GM19025 (cell line): Measurements from ENCODE around the gene BST2.
"Not testable (repeated sequence)": the region's sequence is repeated elsewhere in the genome, so short reads cannot be mapped to it uniquely, and the experiment has no call there.

Experiments used
- ATAC-seq: cut with Tn5 transposase; IDR thresholded peaks from one replicate; pipeline ENCODE4 v1.9.1; 2021; ENCODE audit warnings: mild to moderate bottlenecking, low read depth, moderate library complexity; ENCODE audit not compliant: unreplicated experiment

Gene BST2

DNA sequence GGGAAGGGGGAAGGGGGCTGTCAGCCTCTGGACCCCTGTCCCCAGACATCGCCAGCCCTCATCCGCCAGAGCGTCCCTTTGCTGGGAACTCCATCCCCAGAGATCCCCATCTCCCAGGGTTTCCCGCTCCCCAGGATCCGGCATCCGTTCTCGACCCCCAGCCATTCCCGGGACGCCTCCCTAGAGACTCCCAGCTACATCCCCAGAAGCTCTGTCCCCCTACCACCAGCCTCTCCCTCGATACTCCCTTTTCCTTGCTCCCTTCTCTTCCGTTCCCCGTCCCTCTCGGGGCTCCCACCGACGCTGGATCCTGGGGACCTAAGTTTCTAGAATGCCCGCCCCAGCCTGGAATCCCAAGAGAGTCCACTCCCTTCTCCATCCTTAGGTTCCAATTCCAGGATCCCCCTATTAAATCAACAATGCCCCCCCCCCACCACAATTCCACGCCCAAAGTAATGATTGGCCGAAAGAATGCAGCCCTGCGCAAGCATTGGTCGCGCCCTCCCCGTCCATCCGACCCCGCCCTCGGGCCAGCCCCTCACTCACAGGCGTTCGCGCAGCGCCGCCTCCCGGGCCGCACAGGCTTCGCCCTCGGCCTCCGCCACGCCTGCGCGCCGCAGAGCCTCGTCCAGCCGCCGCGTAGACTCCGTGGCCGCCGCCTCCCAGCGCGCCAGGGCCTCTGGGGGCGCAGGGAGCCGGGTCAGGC lies 14.6 kb downstream of the BST2 start:
- ATAC-seq: peak; percentile 88

DNA sequence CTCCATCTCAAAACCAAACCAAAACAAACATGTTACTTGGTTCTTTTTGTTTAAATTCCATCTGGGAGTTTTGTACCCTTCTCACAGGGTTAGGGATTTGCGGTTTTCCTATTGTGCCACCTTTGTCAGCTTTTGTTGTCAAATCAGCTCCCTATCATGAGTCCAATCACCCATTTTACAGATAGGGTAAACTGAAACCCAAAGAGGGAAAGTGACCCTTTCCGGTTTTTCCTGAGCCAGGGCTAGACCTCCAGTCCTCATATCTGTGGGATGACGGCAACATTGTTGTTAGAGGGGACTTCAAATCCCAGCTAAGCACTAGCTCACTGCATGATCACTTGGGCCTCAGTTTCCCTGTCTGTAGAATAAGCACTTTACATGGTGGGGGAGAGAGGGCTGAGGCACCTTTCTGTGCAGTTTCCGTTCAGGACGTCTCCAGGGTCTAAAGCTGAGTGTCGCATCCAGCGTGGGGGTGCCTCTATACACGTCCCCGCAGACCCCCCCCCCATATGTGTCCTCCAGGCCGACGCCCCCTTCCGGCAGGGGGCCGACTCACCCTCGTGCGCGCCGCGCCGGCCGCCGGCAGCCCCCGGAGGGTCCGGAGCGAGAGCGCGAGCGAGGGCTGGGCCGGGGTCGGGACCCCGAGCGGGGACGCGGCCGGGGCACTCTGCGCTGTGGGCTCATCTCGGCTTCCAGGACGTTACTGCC lies 15.3 kb downstream of the BST2 start:
- no peak for ATAC-seq

DNA sequence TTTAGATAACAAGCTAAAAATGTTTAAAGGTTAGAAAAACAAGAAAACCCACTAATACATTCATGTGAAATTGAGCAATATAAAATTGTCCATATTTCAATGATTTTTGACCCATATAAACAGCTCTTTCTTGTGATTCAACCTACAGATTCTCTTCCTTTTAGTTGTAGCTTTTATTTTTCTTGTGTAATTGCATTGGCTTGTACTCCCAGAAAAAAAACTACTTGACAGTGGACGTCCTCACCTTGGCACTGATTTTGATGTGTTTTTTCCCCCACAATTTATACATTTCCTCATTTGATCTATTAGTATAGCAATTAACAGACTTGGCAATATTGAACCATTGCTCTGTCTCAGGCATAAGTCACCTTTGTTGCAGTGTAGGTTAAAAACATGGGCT lies 16.1 kb downstream of the BST2 start:
- ATAC-seq: no peak

DNA sequence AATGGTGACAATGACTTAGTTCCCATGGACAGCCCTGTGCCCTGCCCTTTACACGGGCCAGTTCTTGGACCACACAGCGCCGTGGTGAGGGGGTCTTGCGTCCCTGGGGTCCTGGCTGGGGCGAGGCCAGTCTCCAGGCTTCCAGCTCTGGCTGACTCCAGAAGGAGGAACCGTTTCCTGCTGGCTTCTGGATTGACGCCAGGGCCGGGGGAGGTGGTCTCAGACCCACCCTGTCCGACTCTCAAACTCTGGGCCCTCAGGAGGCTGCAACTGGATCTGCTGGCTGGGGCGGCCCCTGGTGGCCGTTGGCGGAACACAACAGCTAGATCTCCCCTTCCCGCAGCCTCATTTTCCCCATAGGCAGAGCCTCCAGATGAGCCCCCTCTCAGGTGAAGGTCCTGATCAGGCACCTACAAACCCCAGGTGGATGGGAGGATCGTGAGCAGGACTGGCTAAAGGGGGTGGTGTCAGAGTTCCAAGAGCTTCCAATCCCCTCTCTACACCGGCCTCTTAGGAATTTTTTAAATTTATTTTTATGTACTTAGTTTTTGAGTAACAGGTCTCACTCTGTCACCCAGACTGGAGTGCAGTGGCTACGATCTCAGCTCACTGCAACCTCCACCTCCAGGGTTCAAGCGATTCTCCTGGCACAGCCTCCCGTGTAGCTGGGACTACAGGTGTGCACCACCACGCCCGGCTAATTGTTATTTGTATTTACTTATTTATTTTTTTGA lies 19.4 kb downstream of the BST2 start:
- no peak for ATAC-seq

DNA sequence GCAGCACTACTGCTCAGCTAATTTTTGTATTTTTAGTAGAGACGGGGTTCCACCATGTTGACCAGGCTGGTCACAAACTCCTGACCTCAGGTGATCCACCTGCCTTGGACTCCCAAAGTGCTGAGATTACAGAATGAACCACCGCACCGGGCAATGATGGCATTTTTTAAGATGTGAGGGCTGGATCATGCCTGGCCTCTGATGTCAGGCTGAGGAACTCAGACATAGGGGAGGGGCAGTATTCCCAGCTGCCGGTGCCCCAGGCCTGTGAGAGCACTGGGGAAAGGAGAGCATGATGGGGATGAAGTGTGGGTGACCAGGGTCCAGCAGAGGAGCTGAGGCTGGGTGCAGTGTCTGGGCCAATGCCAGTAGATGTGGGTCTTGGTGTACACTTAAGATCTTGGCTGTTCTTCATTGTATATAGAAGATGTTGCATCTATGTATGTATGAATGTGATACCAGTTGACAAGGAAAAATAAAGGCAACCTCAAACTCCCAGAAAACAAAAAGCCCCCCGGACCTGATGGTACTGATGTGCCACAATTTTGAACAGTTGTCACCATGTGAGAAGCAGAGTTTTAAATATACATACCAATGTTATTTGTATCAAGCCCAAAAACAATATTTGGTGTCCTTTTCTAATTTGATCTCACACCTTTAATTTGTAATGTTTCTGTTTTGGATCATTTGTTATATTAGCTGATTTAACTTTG lies 24.8 kb downstream of the BST2 start:
- no peak for ATAC-seq

DNA sequence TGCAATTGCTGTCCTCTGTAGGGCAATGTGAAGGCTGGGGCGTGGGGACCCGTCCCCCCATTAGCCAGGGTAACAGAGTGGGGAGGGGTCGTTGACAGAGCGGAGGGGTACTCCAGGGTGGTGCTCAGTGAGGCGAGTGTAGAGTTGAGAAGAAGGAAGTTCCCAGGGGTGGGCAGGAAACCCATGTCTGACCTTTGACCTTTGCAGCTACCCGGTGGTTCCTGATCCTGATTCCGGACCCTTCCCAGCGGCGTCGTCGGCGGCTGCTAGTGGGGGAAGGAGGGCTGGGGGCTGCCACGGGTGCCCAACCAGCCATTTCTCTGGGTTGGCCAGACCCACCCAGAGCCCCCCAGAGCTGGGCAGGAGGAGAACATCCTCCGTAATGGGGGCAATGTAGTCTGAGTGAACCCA lies 26.2 kb downstream of the BST2 start:
- ATAC-seq: no peak

DNA sequence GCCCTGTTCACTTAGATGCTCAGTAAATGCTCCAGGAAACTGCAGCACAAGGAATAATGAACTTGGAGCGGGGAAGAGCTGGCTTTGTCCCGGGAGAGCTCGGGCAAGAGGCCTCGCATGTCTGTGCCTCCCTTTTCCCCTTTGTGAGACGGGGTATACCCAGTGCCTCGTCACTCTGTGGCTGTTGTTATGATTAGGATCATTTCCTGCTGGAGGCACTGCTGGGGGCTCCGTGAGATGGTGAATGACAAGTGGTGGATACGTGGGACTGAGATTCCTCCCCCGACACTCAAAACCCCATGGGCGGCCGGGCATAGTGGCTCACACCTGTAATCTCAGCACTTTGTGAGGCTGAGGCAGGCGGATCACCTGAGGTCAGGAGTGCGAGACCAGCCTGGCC lies 27.2 kb downstream of the BST2 start:
- ATAC-seq: no peak

DNA sequence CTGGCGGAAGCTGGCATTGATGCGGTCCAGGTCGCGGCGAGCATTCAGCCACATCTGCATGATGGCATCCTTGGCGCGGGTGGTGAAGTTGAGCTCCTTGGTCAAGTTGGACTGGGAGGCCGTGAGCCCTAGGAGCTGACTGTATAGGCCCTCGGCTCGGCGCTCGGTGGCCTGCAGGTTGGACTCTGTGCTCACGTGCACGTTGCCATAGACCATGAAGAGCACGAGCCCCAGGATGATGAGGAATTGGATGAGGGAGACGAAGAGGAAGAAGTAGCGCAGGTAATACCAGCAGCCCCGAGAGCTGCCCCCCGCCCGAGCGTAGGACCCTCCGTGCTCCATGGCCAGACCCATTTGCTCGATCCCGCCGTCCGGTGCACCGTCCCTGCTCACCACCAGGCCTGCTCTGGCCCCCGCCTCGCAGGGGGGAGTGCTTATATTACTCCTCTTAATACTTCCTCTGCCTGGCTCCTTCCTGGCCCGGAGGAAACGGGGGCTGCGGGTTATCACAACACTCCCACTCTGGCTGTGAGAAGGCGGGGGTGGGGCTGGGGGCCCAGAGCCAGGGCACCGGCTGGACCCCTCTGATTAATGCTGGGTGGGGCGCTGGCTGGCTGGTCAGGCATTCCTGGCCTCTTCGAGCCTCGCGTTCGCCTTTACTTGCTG lies 28.4 kb downstream of the BST2 start, which contains the start of gene PLVAP:
TSS of gene PLVAP (minus strand) at position 408 of the 666 bp plus-strand sequence. CDS start at position 354, 54 bp downstream.
- no peak for ATAC-seq

DNA sequence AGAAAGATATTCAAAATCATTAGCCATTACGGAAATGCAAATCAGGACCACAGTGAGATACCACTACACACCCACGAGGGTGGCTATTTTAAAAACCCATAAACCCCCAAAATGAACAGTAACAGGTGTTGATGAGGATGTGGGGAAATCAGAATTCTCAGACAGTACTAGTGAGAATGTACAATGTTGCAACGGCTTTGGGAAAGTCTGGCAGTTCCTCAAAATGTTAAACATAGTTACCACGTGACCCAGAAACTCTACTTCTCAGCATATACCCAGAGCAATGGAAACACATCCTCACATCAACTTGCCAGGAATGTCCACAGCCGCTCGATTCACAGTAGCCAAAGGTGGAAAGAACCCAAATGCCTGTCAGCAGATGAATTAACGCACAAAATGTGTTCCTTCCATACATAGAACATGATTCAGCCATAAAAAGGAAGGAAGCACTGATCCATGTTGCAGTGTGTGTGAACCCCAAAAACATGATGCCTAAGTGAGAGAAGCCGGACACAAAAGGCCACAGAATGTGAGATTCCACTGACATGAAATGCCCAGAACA lies 35.3 kb downstream of the BST2 start:
- ATAC-seq: peak; percentile 79

DNA sequence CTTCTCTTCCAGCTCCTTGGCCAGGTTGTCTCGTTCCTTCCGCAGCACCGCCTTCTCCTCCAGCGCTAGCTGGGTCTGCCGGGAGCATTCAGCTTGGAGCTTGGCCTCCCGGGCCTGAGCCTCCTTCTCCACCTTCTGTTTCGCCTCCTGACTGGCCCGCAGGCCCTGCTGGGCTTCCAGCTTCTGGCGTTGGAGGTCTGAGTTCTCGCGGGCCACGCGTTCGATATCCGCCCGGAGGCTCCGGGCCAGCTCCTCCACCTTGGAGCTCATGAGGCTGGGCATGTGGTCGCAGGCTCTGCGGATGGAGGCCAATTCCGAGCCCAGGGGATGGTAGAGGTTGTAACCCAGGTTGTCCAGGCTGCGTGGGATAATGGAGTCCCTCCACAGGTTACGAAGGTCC lies 40.1 kb downstream of the BST2 start:
- no peak for ATAC-seq

DNA sequence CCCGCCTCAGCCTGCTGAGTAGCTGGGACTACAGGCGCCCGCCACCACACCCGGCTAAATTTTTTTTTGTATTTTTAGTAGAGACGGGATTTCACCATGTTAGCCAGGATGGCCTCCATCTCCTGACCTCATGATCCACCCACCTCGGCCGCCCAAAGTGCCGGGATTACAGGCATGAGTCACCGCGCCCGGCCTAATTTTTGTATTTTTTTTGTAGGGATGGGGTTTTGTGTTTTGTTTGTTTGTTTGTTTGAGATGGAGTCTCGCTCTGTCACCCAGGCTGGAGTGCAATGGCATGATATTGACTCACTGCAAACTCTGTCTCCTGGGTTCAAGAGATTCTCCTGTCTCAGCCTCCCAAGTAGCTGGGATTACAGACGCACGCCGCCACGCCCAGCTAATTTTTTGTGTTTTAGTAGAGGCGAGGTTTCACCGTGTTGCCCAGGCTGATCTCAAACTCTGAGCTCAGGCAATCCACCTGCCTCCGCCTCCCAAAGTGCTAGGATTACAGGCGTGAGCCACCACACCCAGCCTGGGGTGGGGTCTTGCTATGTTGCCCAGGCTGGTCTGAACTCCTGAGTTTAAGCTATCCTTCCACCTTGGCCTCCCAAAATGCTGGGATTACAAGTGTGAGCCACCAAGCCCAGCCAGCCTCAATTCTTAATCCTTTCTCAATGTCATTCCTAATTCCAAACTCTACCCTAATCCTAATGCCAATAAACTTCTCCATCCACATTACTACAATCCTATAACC lies 41.4 kb downstream of the BST2 start:
- ATAC-seq: not testable (repeated sequence)

DNA sequence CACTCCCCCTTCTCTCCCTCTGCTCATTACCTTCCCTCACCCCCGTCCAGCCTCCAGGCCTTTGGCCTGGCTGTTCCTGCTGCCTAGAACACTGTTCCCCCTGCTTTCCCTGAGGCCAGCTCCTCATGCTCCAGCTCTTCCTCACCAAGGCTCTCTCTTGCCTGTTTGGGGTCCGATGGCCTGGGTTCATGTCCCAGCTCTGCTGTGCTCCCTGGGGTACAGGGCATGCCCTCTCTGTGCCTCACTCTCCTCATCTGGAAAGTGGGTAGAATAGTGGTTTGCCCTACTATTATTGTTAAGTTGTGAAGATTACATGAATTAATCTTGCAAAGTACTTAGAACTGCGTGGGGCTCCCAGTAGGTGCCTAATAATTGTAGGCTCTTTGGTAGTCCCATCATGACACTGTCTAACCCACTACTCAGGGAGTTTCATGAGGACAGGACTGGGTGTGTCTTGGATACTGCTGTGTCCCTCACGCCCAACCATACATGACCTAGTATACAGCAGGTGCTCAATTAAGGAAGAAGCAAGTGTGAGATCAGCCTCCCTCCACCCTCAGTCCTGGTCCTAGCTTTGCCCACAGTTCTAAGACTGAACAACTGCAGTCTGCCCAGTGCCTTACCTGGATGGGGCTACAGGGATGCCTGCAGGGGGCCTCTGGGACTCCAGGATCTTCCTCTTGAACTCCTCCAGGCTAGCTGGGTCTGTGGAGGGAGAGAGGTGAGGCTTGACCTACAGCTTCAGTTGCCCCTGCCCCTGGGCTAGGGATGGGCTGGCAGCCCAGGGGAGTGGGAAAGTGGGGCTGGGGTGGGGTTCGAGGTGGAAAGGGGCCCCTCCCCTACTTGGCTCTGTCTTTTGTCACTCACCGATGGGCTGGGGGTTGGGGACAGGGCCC lies 45.3 kb downstream of the BST2 start:
- ATAC-seq: no peak

DNA sequence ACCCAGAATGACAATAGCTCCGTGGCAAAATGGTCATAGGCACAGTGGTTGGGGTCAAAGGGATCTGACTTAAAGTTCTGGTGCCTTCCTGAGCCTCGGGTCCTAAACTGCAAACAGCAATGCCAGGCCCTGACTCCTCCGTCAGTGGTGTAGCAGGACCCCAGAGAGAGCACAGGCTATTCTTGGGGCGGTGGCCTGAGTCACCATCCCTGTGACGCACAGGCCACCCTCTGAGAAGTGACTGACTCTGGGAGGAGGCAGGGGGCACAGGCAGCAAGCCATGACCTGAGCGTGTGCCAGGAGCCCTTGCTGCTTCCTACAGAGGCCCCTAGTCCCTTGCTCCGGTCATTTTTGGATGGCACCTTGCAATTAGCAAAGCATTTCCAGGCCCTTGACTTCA lies 47.0 kb downstream of the BST2 start:
- no peak for ATAC-seq

DNA sequence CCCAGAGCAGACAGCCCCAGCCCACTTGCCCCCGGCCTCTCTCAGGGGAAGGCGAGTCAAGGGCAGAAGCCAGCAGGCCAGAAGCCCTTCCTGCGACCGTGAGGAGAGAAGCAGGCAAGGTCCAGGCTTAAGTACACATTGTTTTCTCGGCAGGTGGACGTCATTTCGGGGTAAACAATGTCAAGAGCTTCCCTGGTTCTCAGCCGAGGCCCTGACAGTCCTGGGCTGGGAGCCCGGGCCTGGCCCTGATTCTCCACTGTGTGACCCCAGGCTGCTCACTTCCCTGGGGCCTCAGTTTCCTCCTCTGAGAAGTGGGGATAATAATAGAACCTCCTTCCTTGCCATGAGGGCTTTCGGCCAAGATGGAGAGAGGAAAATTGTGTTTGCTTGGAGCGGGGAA lies 47.7 kb downstream of the BST2 start:
- no peak for ATAC-seq

DNA sequence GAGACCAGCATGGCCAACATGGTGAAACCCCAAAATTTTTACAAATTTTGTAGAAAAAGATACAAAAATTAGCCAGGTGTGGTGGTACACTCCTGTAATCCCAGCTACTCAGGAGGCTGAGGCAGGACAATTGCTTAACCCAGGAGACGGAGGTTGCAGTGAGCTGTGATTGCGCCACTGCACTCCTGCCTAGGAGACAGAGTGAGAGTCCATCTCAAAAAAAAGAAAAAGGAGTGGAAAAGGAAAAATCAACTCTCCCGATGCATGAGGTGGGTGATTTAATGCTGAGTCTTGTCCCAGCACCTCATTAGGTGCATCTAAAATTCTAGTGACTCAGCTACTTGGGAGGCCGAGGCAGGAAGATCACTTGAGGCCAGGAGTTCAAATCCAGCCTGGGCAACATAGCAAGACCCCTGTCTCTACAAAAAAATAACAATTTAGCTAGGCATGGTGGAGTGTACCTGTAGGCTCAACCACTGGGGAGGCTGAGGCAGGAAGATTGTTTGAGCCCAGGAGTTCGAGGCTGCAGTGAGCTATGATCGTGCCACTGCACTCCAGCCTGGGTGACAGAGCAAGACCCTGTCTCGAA lies 48.3 kb downstream of the BST2 start:
- no peak for ATAC-seq

DNA sequence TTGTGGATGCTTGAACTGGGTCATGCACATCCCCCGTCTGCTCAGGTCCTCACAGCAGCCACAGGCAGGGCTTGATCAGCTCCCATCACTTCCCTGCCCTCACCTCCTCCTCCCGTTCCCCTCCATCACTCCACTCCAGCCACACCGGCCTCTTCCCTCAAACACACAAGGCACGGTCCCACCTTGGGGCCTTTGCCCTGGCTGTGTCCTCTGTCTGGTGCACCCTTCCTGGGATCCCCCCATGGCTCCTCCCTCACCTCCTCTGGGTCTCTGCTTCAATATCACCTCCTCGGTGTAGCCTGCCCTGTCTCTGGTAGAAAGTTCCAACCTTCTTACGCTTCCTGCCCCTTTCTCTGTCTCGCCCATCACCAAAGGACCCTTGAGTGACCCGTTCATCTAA lies 52.0 kb downstream of the BST2 start:
- ATAC-seq: no peak
